Measurements from ENCODE around the gene GHR.

Gene GHR

GRCh38 chr5:42462083-42462482 is 38.8 kb downstream of the GHR start:
- DNase-seq (ENCODE audit: low spot score), result no peak

- DNase-seq (ENCODE audit: low spot score), result no peak
These were observed 44.3 kb downstream of the GHR start for GRCh38 chr5:42467572-42467971.

- no peak for DNase-seq (ENCODE audit: low spot score)
These were observed 44.8 kb downstream of the GHR start for GRCh38 chr5:42467981-42468524.

GRCh38 chr5:42483472-42484154 is 60.4 kb downstream of the GHR start:
- DNase-seq (ENCODE audit: low spot score), result no peak

- DNase-seq (ENCODE audit: low spot score), result no peak
These were observed 63.8 kb downstream of the GHR start for GRCh38 chr5:42487077-42487476.

- DNase-seq (ENCODE audit: low spot score), result no peak
These were observed 64.6 kb downstream of the GHR start for GRCh38 chr5:42487821-42488220.

GRCh38 chr5:42490831-42491230 is 67.6 kb downstream of the GHR start:
- no peak for DNase-seq (ENCODE audit: low spot score)

GRCh38 chr5:42491699-42492098 is 68.5 kb downstream of the GHR start:
- no peak for DNase-seq (ENCODE audit: low spot score)

GRCh38 chr5:42492974-42493373 is 69.7 kb downstream of the GHR start:
- DNase-seq (ENCODE audit: low spot score), result no peak

- DNase-seq (ENCODE audit: low spot score), result no peak
These were observed 71.2 kb downstream of the GHR start for GRCh38 chr5:42494414-42494813.

- DNase-seq (ENCODE audit: low spot score), result no peak
These were observed 72.7 kb downstream of the GHR start for GRCh38 chr5:42495914-42496313.

- no peak for DNase-seq (ENCODE audit: low spot score)
These were observed 73.3 kb downstream of the GHR start for GRCh38 chr5:42496397-42497156.

- DNase-seq (ENCODE audit: low spot score), result no peak
These were observed 74.8 kb downstream of the GHR start for GRCh38 chr5:42498000-42498399.

- no peak for DNase-seq (ENCODE audit: low spot score)
These were observed 75.8 kb downstream of the GHR start for GRCh38 chr5:42499016-42499415.

GRCh38 chr5:42500003-42500599 is 76.9 kb downstream of the GHR start:
- no peak for DNase-seq (ENCODE audit: low spot score)

GRCh38 chr5:42502613-42503470 is 79.6 kb downstream of the GHR start:
- no peak for DNase-seq (ENCODE audit: low spot score)

GRCh38 chr5:42506662-42507061 is 83.4 kb downstream of the GHR start:
- no peak for DNase-seq (ENCODE audit: low spot score)

- no peak for DNase-seq (ENCODE audit: low spot score)
These were observed 84.3 kb downstream of the GHR start for GRCh38 chr5:42507451-42508097.

- DNase-seq (ENCODE audit: low spot score), result no peak
These were observed 90.0 kb downstream of the GHR start for GRCh38 chr5:42513246-42513645.

- no peak for DNase-seq (ENCODE audit: low spot score)
These were observed 91.5 kb downstream of the GHR start for GRCh38 chr5:42514754-42515153.

GRCh38 chr5:42515504-42515903 is 92.3 kb downstream of the GHR start:
- DNase-seq (ENCODE audit: low spot score), result no peak
